HG02884 (cell line): ENCODE measurements around the gene KLHL30.
"Not testable (repeated sequence)": the region's sequence is repeated elsewhere in the genome, so short reads cannot be mapped to it uniquely, and the experiment has no call there.

ENCODE experiments used
- ATAC-seq: cut with Tn5 transposase; IDR thresholded peaks from one replicate; pipeline ENCODE4 v1.9.1; 2021; ENCODE audit warnings: mild to moderate bottlenecking, moderate library complexity; ENCODE audit not compliant: unreplicated experiment

KLHL30 gene

DNA sequence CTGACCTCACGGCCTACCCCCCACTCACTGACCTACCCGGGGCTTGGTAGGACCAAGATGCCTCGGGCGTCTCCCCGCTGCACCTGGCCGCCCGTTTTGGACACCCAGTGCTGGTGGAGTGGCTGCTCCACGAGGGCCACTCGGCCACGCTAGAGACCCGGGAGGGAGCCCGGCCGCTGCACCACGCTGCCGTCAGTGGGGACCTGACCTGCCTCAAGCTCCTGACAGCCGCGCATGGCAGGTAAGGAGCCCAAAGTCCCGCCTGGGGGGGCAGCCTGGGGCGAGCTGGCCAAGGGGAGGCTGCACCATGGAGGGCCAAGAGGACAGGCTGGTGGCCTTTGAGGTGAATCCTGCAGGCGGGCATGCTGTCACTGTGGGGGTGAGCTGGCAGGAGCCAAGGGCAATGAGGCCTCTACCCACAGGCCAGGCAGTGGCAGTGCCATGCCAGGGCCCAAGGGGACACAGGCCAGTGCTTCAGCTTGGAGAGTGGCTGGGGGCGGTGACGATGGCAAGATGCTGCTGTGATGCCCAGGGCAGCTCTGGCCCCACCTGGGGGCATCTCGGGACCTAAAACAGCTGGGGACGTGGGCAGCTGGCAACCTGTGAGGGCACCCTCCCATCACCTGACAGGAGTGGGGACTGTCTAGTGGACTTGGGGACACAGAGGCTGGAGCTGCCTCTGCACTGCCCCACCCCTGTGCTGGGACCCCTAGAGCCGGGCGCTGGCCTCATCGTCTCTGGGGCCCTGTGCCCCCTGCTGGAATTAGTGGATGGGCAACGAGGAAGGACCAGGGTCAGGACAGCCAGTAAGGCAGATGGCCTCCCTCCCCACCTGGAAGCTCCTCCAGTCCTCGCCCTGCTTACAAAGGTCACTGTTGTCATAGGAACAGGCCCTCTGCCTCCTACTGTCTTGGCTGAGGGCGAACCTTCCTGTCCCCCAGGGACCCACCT, 36.3 kb upstream of the KLHL30 start:
- ATAC-seq, result no peak

DNA sequence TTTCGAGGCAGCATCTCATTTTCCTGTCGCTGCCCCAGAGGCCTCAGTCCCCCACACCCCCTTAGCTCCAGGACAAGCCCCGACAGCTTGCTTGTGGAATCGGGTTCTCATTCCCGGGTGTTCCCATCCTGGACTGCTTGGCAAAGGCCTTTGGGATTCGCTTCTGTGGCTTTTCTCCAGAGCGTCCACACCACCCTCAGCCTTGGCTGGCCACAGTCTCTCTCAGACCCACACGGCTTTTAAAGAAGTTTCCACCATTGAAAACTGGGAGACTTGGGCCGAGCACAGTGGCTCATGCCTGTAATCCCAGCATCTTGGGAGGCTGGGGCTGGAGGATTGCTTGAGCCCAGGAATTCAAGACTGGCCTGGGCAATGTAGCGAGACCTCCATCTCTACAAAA, 35.6 kb upstream of the KLHL30 start:
- ATAC-seq, result no peak

DNA sequence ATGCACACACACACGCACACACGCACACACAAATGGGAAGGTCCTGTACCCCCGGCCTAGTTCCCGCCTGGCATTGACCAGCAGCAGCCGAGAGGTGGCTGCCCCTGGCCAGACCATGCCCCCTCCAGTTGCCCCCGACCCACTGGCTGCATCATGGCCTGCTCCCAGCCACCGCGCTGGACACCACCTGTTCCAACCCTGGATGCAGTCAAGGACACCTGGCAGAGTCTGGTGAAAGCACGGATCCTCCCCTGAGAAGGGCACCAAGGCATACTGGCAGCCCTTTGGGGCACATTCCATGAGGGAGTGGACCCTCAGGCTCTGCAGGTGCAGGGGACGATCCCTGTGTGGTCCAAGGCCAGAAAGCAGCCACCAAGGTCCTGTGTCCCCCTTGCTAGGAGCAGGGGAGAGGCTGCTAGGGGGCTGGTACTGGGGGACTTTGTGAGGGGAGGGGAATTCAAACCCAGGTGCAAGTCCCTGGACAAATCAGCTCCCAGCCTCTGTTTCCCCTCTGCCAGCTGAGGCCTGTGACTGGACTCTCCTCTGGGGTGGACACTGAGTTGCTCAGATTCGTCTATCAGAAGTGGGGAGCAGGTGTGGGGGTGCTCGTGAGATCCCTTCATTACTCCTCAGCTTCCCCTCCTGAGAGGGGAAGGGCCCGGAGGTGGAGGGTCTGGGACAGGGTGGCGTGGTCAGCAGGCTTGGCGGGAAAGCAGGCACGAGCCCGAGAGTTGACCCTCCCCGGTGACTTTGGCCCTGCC, 34.8 kb upstream of the KLHL30 start:
- ATAC-seq, result no peak

DNA sequence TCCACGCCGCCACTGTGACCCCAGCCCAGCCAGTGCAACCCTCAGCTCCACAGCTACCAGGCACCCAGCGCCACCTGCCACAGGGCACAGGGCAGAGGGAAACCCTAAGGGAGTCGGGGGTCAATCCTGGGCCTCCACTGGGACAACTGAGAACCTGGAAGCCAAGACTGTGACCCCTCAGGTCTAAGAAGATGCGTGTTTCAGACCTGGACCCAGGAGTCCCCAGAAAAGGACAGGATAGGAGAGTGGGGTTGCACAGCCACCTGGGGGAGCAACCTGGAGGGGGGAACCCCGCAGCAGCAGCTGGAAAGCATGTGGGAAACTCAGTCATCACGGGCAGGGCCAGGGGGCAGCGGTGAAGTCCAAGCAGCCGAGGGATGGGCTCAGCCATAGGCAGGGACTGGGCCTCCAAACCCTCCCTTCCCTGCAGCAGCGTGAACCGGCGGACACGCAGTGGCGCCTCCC, 34.2 kb upstream of the KLHL30 start:
- no peak for ATAC-seq

DNA sequence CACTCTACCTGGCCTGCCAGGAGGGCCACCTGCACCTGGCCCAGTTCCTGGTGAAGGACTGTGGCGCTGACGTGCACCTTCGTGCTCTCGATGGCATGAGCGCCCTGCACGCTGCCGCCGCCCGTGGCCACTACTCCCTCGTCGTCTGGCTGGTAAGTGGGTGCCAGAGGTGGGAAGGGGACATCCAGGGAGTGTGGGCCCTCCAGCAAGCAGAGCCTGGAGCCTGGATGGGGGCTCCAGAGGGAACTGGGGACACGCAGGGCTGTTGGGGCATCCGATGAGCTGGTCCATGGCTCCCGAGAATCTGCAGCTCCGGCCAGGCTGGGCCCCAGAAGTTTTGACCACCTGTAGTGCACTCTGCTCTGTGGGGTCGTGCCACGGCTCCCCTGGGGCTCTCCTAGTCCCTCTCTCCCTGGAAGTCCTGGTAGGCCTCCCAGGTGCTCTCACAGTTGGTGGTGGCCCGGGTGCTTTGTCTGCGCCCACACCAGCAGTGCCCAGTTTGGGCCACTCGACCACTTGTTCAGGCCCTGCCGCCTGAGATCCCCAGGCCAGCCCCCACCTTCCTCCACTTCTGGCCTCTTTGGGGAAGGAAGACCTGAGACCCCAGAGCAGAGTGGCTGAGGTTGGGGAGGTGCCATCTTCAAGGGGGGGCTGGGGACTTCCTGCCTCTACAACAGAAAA, 33.6 kb upstream of the KLHL30 start:
- ATAC-seq, result no peak

DNA sequence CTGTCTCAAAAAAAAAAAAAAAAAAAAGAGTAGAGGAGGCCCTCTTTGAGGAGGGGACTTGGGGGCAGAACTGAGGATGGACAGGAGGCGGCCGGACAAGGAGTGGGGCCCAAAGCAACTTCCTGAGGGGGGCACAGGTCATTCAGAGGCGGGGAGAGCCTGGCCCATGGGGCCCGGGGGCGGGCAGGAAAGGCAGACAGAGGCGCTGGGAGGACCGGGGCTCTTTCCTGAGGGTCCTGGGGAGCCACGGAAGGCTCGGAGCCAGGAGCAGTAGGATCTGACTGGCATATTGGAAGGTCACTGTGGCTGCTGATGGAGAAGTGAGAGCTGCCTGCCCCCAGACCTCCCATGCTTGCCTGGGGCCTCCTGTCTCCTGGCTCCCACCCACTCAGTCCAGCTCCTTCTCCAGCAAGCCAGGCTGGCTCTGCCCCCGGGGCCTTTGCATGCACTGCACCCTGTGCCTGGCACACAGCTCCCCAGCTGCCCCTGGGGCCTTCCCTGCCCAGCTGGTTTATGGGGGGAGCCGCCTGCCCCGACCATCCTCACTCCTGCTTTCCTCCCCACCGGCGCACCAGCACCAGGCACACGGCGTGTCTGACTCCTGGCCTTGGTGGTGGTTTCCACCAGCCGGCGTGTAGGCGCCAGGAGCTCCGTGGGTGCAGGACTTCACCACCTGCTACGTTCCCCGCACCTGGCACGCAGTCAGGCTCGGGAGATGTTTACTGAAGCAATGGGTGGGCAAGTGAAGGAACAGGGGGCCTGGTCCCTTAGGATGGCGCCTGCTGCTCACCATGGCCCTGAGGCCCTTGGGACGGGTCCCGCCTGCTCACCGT, 32.7 kb upstream of the KLHL30 start:
- no peak for ATAC-seq

DNA sequence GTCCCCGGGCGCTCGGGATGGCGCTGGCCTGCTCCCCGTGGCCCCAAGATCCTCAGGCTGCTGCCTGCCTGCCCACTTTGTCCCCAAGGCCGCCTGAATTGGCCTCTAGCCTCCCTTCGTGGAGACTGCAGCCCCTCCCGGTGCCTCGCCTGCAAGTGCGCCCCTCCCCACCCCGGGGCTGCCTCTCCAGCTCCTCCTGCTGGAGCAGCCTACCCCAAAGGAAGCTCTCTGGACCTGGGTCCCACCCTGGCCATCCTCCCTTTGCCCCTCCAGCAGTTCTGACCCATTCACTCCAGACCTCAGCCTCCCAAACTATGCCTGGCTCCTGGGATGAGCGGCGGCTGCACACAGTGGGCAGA, 32.1 kb upstream of the KLHL30 start:
- no peak for ATAC-seq

DNA sequence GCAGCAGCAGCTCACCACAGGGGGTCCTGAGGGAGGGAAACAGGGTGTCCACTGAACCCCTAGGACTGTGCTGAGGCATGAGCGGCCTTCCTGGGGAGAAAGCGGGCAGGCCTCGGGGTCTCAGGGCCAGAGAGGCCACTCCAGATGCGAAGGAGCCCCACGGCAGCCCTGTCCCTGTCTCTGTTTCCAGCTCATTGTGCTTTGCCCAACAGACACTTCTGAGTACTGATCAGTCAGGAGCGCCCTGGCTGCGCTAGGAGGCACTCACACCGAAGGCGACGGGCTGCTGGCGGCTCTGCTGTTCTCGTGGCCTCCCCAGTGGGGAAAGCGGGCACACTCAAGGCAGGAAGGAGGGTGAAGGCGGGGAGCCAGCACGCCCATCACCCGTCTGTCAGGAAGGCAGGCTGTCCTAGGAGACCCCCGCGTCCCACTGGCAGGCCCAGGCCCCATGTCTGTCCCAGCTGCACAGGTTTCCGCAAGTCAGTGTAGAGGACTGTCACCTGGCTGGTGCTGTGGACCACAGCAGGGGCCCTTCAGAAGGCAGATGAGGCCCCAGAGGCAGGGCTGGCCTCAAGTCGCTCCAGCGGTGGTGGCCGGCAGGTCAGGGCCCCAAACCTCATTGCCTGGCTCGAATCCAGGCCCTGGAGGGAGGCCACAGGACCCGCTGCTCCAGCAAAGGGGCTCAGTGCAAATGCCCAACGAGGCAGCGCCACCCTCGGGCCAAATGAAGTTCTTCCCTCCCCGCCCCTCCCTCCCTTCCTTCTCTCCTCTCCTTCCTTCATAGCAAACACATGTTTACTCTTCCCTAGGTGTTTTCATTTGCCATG, 31.6 kb upstream of the KLHL30 start:
- no peak for ATAC-seq

DNA sequence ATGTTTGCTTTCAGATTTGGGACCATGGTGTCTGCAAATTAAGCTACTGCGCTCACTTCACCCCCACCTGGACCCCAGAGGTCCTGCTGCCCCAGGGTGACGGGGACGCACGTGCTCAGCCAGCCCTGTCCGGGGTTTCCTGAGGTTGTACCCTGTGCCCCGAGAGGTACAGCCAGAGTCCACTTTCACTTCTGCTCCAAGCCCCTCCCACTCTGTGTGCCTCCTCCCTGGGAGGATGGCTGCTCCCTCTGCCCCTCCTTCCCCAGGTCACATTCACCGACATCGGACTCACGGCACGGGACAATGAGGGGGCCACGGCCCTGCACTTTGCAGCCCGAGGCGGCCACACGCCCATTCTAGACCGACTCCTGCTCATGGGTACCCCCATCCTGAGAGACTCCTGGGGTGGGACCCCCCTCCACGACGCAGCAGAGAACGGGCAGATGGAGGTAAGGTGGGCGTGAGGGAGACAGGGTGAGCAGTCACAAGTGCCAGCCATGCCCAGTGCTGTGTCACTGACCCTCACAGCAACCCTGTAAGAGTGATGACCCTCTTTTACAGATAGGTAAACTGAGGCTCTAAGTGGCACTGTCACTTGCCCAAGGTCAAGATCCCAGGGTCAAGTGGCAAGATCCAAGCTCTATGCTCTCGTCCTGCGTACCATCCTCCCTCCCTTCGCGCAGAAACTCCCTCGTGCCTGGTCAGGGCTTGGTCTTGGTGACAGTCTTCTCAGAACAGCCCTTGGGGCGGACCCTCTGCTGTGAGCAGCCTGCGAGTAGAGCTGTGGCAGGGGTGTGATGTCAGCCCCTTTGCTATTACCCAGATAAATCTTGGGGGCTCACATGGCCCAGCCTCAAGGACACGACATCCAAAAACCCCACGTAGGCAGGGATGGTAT, 30.7 kb upstream of the KLHL30 start:
- ATAC-seq, result no peak

DNA sequence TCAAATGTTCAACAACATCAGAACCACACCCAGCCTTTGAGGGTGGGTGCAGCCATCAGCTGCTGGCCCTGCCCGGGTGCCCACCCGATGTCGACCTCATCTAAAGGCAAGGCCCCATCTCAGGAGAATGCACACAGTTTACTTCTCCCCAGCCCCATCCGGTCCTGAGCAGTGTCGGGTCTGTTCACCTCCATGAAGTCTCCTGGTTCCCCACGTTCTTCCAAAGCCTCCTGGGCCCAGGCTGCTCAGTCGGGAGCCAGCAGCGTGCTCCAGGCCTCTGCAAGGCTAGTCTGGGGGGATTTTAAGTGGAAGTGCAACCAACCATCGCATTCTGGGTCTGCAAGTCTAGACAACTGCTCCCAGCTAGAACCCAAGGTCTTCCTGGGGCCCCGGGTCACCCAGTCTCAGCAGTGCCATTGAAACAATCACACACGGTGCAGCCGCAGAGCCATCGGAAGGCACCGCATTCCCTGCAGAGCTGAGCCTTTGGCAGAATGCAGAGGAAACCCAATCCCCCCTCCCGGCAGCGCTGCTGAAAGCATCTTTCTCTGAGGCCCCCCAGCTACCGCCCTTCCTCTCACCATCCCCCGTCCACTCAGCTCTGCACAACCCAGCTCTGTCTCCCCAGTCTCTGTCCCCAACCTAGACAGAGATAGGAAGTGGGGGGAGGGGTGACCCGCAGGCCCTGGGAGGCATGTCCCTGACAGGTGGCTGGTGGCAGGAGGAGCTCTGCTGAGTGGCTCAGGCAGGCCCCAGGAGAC, 29.9 kb upstream of the KLHL30 start:
- no peak for ATAC-seq

DNA sequence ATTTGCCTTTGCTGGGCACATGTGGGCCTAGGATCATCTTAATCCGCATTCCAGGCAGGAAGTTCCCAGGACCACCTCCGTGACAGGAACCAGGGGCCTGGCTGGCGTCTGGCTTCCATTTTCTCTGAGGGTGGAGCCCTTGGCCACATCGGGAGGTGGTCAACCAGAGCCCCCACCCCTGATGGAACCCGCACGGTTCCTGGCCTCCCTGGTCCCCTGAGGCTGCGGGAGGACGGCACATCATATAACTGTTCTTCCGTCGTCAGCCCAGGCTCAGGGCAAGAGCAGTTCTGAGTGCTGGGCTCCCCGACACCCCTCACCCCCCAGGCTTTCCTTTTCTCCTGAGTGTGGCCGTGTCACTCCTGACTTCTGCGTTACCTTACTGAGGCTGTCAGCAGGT, 24.9 kb upstream of the KLHL30 start:
- no peak for ATAC-seq

DNA sequence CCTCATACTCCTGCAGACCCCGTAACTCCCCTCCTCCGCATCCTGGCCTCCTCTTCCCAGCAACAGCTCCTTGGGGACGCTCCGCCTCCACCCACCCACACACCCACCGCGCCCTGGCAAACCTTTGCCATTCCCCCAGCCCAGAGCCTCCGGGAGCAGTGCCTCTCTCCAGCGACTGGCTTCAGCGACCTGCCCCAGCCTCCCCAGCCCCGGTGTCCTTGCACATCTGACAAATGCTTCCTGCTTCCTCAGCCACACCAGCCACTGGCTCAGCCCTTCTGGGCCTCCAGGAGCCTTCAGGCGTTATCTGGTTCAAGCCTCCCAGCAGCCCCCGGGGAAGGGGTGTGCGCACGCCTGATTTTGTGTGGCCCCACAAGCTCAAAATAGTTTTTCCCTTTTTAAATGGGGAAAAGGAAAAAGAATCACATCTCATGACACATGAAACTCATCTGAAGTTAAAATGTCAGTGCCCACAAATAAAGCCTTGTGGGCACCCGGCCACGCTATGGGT, 24.1 kb upstream of the KLHL30 start:
- no peak for ATAC-seq

DNA sequence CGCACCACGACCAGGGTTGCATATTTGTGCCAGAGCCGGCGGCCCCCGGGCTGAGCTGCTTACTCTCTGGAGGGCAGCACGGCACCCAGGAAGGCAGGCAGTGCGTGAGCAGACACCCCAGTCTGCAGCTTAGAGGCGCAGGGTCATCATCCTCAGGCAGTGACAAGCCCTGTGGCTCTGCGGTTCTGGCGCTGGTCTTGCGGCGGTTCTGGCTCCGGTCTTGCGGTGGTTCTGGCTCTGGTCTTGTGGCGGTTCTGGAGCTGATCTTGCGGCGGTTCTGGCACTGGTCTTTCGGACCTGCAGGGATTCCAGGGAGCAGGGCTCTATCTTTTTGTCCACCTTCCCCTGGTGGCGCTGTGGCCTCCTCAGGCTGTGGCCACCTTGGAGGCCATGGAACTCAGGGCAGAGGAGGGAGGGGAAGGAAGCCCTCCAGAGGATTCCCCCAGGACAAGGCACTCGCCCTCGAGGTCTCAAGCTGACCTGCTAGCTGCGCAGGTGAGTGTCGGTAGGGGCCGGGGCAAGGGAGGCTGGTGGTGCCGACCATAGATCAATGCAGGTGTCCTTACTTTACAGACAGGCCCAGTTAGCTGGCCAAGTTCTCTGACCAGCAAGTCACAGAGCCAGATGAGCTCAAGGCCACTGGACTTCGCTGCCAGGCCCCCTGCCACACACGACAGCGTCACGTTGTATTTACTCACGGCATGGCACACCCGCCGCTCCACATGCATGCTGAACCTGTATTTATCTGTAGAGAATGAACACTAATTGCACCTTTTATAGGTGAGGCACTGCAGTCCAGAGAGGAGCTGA, 23.4 kb upstream of the KLHL30 start:
- ATAC-seq, result no peak

DNA sequence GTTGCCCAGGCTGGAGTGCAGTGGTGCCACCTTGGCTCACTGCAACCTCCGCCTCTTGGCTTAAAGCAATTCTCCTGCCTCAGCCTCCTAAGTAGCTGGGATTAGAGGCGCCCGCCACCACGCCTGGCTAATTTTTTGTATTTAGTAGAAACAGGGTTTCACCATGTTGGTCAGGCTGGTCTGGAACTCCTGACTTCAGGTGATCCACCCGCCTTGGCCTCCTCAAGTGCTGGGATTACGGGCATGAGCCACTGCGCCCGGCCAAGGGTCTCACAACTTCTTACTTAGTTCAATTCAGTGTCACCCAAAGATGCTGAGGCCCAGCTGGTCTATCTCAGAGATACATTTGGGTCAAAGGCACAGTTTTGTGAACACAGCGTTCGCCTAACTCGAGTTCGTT, 22.8 kb upstream of the KLHL30 start:
- not testable (repeated sequence) for ATAC-seq

DNA sequence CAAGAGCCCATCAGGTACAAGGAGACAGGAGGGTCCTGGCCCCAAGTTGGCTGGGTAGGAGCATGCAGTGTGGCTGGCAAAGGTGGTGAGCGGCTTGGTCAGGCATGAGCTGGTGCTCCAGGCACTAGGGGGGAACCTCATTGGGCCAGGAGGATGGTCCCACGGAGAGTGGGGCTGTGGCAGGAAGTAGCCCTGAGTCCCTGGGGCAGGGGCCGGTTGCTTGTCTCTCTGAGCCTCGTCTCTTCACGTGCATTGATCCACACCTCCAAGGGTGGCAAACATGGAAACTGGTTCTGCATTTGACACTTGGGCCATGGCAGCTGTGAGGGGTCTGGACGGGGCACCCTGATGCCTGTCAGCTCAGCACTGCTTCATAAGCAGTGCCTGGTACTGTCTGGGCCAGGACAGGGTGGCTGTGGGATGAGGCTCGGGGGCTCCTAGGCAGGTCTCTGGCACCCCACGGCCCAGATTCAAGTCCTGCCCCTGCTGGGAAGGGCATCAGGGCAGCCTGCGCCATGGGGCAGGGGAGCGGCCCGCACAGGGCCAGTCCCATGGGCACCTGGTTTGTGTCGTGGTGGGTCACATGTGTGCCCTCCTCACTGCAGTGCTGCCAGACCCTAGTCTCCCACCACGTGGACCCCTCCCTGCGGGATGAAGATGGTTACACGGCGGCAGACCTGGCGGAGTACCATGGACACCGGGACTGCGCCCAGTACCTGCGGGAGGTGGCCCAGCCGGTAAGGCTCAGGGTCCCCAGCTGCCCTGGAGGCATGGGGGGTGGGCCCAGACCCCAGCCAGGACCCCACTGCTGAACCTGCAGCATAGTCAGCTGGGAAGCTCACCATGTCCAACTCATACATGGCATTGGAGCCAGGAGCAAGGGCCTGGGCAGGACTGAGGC, 21.9 kb upstream of the KLHL30 start:
- ATAC-seq, result no peak
